ENCODE data around the gene OSTN.
"Not testable (repeated sequence)": the region's sequence is repeated elsewhere in the genome, so short reads cannot be mapped to it uniquely, and the experiment has no call there.

The OSTN gene

GRCh38 chr3:191198932-191199331 is at the start of gene OSTN:
OSTN (plus strand) TSS chr3:191199241; CDS start chr3:191212533, 13,292 bp downstream.
- FAIRE-seq = no peak
- no peak for DNase-seq (ENCODE audit: insufficient read length, low spot score)

DNA sequence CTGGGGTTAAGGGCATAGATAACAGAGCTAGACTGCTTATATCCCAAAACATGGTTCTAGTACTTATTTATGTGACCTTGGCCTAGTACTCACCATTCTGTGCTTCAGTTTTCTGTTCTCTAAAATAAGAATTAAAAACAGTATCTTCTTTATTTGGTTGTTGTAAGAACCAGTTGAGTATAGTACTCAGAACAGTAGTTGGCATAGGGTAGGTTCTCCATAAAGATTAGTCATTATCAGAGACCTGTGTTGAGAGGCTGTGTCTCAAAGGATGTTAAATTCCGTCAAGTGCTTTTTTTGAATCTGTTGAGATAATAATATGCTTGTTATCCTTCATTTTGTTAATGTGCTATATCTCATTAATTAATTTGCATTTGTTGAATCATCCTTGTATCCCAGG is 47.4 kb upstream of the OSTN start:
- DNase-seq (ENCODE audit: insufficient read length, low spot score) (no peak), FAIRE-seq (no peak)

GRCh38 chr3:191154827-191155226 is 44.2 kb upstream of the OSTN start:
- FAIRE-seq (no peak), DNase-seq (ENCODE audit: insufficient read length, low spot score) (no peak)

DNA sequence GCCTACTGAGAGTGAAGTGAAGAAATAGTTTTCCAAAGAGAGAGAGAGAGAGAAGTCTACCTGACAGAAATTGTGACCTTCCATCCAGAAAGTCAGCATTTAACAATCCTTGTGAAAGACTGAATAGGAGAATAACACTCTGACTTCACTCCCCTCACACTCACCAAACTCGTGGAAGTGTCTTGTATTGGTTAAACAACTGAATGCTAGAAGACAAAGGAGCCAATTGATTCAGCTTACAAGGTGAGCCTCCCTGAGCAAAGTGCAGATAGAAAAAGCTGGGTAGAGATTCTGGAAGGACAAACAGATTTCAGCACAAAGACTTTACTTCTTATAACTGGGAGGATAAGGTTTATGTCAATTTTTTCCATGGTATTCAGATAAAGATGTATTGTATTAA is 40.8 kb upstream of the OSTN start:
- DNase-seq (ENCODE audit: insufficient read length, low spot score) (no peak), FAIRE-seq (no peak)

DNA sequence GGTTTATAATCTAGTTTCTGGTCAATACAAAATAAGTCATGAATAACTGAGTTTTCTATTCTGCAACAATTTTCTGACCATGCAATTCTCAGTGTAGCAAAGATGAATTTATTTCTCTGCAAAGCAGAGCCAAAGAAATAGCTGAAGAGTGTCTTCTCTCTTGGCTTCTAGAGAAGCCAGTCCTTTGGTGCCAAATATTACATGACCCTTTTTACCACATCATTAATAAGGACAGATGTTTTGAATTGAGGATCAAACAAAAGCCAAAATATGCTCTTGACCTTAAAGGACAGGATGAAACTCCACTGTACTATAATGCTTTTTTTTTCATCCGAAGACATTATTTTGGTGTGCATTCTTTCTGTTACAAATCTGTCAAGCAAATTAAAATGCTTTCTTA is 40.2 kb upstream of the OSTN start:
- DNase-seq (ENCODE audit: insufficient read length, low spot score) = no peak
- FAIRE-seq = no peak

GRCh38 chr3:191165802-191166201 is 33.2 kb upstream of the OSTN start:
- no peak for DNase-seq (ENCODE audit: insufficient read length, low spot score)
- no peak for FAIRE-seq

DNA sequence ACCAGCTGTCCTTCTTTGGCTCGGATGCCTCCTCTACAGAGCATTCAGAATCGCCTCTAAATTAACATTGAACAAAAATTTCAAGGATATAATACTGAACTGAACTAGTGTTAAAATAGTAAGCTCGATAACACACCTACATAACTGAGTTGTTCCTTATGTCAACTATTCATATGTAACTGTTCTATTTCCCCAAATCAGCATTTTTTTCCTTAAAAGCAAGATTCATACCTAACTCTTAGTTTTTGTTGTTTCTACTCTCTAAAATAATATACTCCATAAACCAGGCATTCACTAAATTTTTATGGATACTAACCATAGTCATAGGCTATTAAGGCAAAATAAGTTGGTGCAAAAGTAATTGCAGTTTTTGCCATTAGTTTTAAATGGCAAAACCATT is 32.7 kb upstream of the OSTN start:
- FAIRE-seq = no peak
- no peak for DNase-seq (ENCODE audit: insufficient read length, low spot score)

DNA sequence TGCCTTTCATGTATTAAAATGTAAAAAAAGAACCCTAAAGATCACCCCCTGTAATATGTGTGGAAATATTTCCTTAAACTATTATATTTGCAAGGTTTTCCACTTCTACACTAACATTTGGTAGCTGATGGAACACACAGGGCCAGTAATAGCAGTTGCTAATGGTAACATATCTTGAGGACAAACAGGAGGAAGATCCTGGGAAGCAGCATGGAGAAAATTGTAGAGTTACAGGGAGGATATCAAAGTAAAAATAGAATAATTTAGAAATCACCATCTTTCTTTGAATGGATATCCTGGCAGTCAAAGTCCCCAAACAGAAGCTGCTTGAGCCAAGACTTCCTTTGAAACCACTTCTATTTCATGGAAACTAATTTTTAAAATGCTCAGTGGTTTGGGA is 29.5 kb upstream of the OSTN start:
- FAIRE-seq (no peak), DNase-seq (ENCODE audit: insufficient read length, low spot score) (no peak)

GRCh38 chr3:191170097-191170496 is 28.9 kb upstream of the OSTN start:
- FAIRE-seq (no peak), DNase-seq (ENCODE audit: insufficient read length, low spot score) (no peak)

DNA sequence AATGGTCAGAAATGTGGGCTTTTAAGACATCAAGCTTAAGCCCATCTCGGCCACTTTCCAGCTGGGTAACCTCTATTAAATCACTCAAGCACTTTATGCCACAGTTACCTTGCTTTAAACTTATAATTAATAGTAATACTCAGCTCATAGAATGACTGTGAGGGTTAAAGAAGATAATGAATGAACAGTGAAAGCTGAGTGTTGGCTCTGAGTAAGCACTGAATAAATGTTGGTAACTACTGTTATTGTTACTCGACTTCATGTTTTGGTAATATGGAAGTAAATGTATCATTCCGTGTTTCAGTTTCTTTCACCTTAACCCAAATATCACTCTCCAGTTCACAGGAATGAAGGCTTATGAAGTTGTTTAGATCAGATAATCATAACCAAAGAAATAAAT is 23.9 kb upstream of the OSTN start:
- FAIRE-seq (no peak), DNase-seq (ENCODE audit: insufficient read length, low spot score) (no peak)

DNA sequence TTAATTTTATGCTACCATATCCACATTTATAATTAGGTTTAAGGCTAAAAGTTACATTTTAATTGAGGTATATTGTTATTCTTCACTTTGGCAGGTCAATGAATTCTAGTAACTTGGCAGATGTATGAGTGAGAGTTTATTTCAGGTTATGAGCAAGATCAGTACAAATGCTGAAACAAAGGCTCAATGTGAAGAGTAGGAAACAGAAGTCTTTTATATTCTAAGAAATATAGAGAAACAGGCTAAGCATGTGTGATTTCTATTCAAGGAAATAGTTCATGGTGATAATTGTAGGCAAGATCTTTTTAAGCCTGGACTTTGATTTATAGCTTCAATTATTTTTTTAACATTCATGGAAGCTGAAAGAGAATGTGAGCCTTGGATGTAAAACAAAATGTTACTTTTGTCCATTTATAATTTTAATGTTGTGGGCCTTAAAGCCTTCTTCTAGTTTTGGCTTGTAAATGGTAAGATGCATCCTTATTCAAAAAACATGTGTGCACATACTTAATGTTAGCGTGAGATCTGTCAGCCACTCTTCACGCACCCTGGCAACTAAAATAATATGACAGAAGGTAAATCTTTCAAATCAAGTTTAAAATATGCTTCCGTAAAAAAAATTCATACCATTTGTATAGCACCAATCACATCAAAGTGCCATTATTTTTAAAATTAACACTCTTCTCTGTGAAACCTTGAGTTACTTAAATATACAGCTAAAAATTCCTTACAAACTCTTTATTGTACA is 22.8 kb upstream of the OSTN start:
- DNase-seq (ENCODE audit: insufficient read length, low spot score) (no peak), FAIRE-seq (no peak)

GRCh38 chr3:191185382-191185781 is 13.7 kb upstream of the OSTN start:
- DNase-seq (ENCODE audit: insufficient read length, low spot score); FAIRE-seq: not testable (repeated sequence)

GRCh38 chr3:191188246-191188645 is 10.8 kb upstream of the OSTN start:
- not testable (repeated sequence) for DNase-seq (ENCODE audit: insufficient read length, low spot score); FAIRE-seq

DNA sequence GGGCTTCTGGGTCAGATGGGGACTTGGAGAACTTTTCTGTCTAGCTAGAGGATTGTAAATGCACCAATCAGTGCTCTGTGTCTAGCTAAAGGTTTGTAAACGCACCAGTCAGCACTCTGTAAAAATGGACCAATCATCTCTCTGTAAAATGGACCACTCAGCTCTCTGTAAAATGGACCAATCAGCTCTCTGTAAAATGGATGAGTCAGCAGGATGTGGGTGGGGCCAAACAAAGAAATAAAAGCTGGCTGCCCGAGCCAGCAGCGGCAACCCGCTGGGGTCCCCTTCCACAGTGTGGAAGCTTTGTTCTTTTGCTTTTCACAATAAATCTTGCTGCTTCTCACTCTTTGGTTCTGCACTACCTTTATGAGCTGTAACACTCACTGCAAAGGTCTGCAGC is 6.8 kb upstream of the OSTN start:
- not testable (repeated sequence) for DNase-seq (ENCODE audit: insufficient read length, low spot score); FAIRE-seq

DNA sequence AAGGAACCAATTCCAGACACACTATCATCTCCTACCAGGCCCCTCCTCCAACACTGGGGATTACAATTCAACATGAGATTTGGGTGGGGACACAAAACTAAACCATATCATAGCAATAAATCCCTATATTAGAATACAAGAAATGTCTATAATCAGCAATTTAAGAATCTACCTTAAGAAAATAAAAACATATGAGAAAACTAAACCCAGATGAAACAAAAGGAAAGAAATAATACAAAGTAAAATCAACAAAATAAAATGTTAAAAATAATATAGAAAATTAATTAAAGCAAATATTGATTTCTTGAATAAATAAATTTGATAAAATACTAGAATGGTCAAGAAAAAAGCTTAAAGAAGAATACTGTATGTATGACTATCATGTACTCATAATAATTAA is 6.1 kb upstream of the OSTN start:
- no peak for DNase-seq (ENCODE audit: insufficient read length, low spot score)
- no peak for FAIRE-seq

DNA sequence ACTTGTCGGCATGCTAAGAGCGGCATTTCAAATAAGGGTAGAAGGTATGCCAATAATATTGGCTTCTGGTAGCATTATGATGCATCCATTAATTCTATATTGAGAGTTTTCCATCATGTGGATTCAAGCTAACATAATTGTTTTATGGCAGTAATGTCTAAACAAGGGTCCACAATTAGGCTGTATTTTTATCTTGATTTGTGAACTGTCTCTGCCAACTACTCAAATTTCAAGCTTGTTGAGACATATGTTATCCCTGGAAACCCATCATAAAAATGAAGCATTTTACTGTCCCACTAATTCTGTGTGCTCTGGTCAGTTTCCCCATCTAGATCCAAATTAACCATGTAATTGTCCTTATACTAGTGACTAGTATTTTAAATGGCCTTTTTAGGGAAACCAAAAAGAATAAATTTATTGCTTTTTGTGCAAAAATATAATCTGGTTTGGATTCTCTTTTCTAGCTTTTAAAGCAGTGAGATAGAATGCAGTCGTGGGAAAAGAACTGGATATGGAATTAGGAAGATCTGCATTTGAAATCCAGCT is 1.2 kb upstream of the OSTN start:
- FAIRE-seq (no peak), DNase-seq (ENCODE audit: insufficient read length, low spot score) (no peak)

- FAIRE-seq = no peak
- no peak for DNase-seq (ENCODE audit: insufficient read length, low spot score)
Measured at GRCh38 chr3:191198480-191198879, 561 bp upstream of the OSTN start.

GRCh38 chr3:191210032-191210431 is 11.0 kb downstream of the OSTN start:
- DNase-seq (ENCODE audit: insufficient read length, low spot score) (no peak), FAIRE-seq (no peak)

GRCh38 chr3:191216510-191216909 is 17.5 kb downstream of the OSTN start:
- FAIRE-seq = no peak

GRCh38 chr3:191217301-191217700 is 18.3 kb downstream of the OSTN start:
- DNase-seq (ENCODE audit: insufficient read length, low spot score) (no peak), FAIRE-seq (no peak)

More at GRCh38 chr3:191216510-191216909, 17.5 kb downstream of the OSTN start:
- DNase-seq (ENCODE audit: insufficient read length, low spot score) = no peak

DNA sequence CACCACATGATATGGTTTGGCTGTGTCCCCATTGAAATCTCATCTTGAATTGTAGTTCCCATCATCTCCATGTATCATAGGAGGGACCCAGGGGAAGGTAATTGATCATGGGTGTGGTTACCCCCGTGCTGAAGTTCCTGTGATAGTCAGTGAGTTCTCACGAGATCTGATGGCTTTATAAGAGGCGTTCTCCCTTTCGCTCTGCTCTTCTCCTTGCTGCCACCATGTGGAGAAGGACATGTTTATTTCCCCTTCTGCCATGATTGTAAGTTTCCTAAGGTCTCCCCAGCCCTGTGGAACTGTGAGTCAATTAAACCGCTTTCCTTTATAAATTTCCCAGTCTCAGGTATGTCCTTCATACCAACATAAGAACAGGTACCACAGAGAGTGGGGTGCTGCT is 21.9 kb downstream of the OSTN start:
- FAIRE-seq (no peak), DNase-seq (ENCODE audit: insufficient read length, low spot score) (no peak)

- FAIRE-seq (no peak), DNase-seq (ENCODE audit: insufficient read length, low spot score) (no peak)
Measured at GRCh38 chr3:191221638-191222037, 22.6 kb downstream of the OSTN start.

DNA sequence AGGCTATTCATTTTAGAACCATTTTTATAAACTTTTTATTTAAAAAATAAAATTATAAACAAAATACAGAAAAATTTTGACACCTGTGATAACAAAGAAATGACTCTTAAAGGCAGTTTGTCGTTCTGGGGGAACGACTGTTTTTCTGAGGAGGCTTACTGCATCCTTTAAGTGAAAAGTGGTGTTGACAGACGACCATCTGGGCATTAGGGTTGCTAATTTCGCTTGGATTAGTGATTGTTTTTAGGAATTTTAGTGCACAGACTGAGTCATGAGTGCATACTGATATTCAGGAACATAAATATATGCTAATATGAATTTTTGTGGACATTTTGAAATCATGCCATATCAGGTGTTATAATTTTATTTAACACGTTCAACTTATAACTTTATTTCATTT is 28.5 kb downstream of the OSTN start:
- DNase-seq (ENCODE audit: insufficient read length, low spot score) (no peak), FAIRE-seq (no peak)
